Measurements from ENCODE around the gene PTPRK. TPM values are rescaled to one million over a fixed set of nuclear protein-coding genes. Genes with fewer than 3 reads are reported as not detected.

The PTPRK gene
- total and polyA plus RNA-seq, 2 of the 8 experiments (the other 6 are each of a cell fraction or from before 2014, with no cell fraction given), result 11.4 to 47.3 TPM

GRCh38 chr6:128000363-128000762 lies 520.0 kb downstream of the PTPRK start:
- H3K4me3 ChIP-seq (ENCODE audit: extremely low read depth in 1 of 4, insufficient read depth in 2 of 4, low read depth in 3 of 4, low read length in 4 of 4), result no peak overlapping the region
- no peak for FAIRE-seq
- no peak for TF ChIP-seq PHF8 (conservative IDR thresholded peaks at IDR 0.05; ENCODE audit: low read depth, low read length)
- TF ChIP-seq EZH2 (IDR thresholded peaks at IDR 0.05; ENCODE audit: low read depth, low read length, severe bottlenecking), result no peak
- no peak for TF ChIP-seq ATF2 (IDR thresholded peaks at IDR 0.05; ENCODE audit: low read length)
- no peak for TF ChIP-seq SIRT6 (IDR thresholded peaks at IDR 0.05; ENCODE audit: low read length)
- TF ChIP-seq HDAC2 (IDR thresholded peaks at IDR 0.05; ENCODE audit: borderline replicate concordance in 1 of 2, low read depth in 2 of 2, low read length in 2 of 2), result no peak
- TF ChIP-seq USF2 (IDR thresholded peaks at IDR 0.05; ENCODE audit: low read length), result no peak
- TF ChIP-seq SP1 (IDR thresholded peaks at IDR 0.05; ENCODE audit: low read depth, low read length), result no peak
- no peak for TF ChIP-seq RAD21 (IDR thresholded peaks at IDR 0.05 in 1 of 2, conservative IDR thresholded peaks at IDR 0.05 in 1 of 2; ENCODE audit: low read depth in 2 of 2, low read length in 2 of 2)
- no peak for TF ChIP-seq EP300 (IDR thresholded peaks at IDR 0.05; ENCODE audit: borderline replicate concordance in 1 of 2, low read depth in 2 of 2, low read length in 2 of 2)
- no peak for TF ChIP-seq SP4 (IDR thresholded peaks at IDR 0.05; ENCODE audit: low read length)
- no peak for TF ChIP-seq CEBPB (IDR thresholded peaks at IDR 0.05; ENCODE audit: low read depth, low read length)

More at GRCh38 chr6:128000363-128000762, 520.0 kb downstream of the PTPRK start:
- no peaks in the 10 kb centered on the region for H4K20me1 ChIP-seq (replicated peaks in 1 of 2; ENCODE audit: control insufficient read depth in 1 of 2, insufficient read depth in 2 of 2, low read length in 2 of 2)
- no peaks in the 10 kb centered on the region for H3K79me2 ChIP-seq (ENCODE audit: control insufficient read depth in 1 of 2, insufficient read depth in 2 of 2, low read length in 2 of 2)
- no peak overlapping the region for H2BK120ac ChIP-seq (replicated peaks; ENCODE audit: low read depth, low read length)
- no peaks in the 10 kb centered on the region for H3K36me3 ChIP-seq (ENCODE audit: control insufficient read depth in 2 of 4, insufficient read depth in 4 of 4, low read length in 3 of 4)
- H4K91ac ChIP-seq (replicated peaks; ENCODE audit: insufficient read length, low read length), result no peak overlapping the region
- H2BK12ac ChIP-seq (ENCODE audit: low read depth, low read length), result no peak overlapping the region
- H3K4me2 ChIP-seq (ENCODE audit: insufficient read depth in 1 of 2, low read depth in 2 of 2, low read length in 2 of 2), result no peak overlapping the region
- H3K9me3 ChIP-seq (ENCODE audit: insufficient read depth in 2 of 2, low read depth in 1 of 2, low read length in 1 of 2), result no peaks in the 10 kb centered on the region
- no peak overlapping the region for H2BK20ac ChIP-seq (ENCODE audit: low read length)
- no peak overlapping the region for H3K4ac ChIP-seq (replicated peaks; ENCODE audit: insufficient read length, low read depth, low read length)
- no peaks in the 10 kb centered on the region for H3K79me1 ChIP-seq (ENCODE audit: low read depth, low read length)
- 80% methylated on average over 2 of the region's 2 CpGs; no CpG with 5 or more reads in 1 of the 2 experiments for WGBS, 2 experiments (ENCODE audit: extremely low coverage in 1 of 2, insufficient coverage in 1 of 2, insufficient read length in 1 of 2, insufficient replicate concordance in 2 of 2, low coverage in 1 of 2, low lambda C conversion rate in 2 of 2, missing lambda C conversion rate in 1 of 2)
- no peak overlapping the region for H3K56ac ChIP-seq (replicated peaks; ENCODE audit: insufficient read length, low read depth, low read length)
- H3K9ac ChIP-seq (replicated peaks in 1 of 4; ENCODE audit: extremely low read depth in 1 of 4, low read depth in 3 of 4, low read length in 3 of 4), result no peak overlapping the region
- no peaks in the 10 kb centered on the region for H3K23me2 ChIP-seq (ENCODE audit: low read depth, low read length)
- no peak overlapping the region for H3K14ac ChIP-seq (ENCODE audit: insufficient read length)
- H2BK15ac ChIP-seq (ENCODE audit: low read length), result no peak overlapping the region
- H3K27me3 ChIP-seq (replicated peaks in 1 of 4; ENCODE audit: control insufficient read depth in 3 of 4, extremely low read depth in 1 of 4, insufficient read depth in 3 of 4, low read length in 3 of 4), result no peaks in the 10 kb centered on the region
- DNase-seq (ENCODE audit: low read depth in 1 of 2, low spot score in 2 of 2), result no peak
- no peak overlapping the region for H2AFZ ChIP-seq (ENCODE audit: low read length)
- H2AK5ac ChIP-seq (ENCODE audit: low read depth, low read length), result no peak overlapping the region
- H2BK5ac ChIP-seq (ENCODE audit: low read depth, low read length), result no peak overlapping the region
- no peaks in the 10 kb centered on the region; a peak in 1 of 7 replicates for H3K4me1 ChIP-seq (replicated peaks in 1 of 4; ENCODE audit: control insufficient read depth in 3 of 4, insufficient read depth in 4 of 4, low read length in 3 of 4)
- POLR2A ChIA-PET (ENCODE audit: partially characterized antibody), result interaction anchor here (0.6 kb wide), 1 partner anchor 133 kb away, joined by 3 read pairs; no protein-coding TSS in a partner anchor
- CTCF ChIA-PET (ENCODE audit: partially characterized antibody), result no interaction called here
- no peak overlapping the region for H4K5ac ChIP-seq (ENCODE audit: insufficient read length, low read depth, low read length)
- no peak overlapping the region for H3K27ac ChIP-seq (ENCODE audit: low read depth, low read length)
- no peak overlapping the region for H4K8ac ChIP-seq (ENCODE audit: extremely low read depth, insufficient read depth, low read length)
- no peak overlapping the region for H3K23ac ChIP-seq (ENCODE audit: insufficient read length)
- H3K18ac ChIP-seq (ENCODE audit: extremely low read depth, low read length), result no peak overlapping the region
